T-helper 9 cell (primary cell): ENCODE data around the gene MBNL1.
"Not testable (repeated sequence)": the region's sequence is repeated elsewhere in the genome, so short reads cannot be mapped to it uniquely, and the experiment has no call there.

Experiments used
- DNase-seq: peaks from one replicate; pipeline ENCODE4 v3.0.0-alpha.2; 2020

The MBNL1 gene

GRCh38 chr3:152416808-152417580 is 148.3 kb downstream of the MBNL1 start:
- DNase-seq = no peak

GRCh38 chr3:152419748-152420147 is 151.0 kb downstream of the MBNL1 start:
- DNase-seq = no peak

DNA sequence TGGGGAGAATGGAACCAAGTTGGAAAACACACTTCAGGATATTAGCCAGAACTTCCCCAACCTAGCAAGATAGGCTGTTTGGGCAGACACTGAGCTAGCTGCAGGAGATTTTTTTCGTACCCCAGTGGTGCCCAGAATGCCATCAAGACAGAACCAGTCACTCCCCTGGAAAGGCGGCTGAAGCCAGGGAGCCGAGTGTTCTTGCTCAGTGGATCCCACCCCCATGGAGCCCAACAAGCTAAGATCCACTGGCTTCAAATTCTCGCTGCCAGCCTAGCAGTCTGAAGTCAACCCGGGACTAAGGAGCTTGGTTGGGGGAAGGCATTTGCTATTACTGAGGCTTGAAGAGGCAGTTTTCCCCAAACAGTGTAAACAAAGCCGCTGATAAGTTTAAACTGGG is 152.4 kb downstream of the MBNL1 start:
- DNase-seq = no peak

- DNase-seq = no peak
Observed at GRCh38 chr3:152426393-152426792, 157.7 kb downstream of the MBNL1 start.

DNA sequence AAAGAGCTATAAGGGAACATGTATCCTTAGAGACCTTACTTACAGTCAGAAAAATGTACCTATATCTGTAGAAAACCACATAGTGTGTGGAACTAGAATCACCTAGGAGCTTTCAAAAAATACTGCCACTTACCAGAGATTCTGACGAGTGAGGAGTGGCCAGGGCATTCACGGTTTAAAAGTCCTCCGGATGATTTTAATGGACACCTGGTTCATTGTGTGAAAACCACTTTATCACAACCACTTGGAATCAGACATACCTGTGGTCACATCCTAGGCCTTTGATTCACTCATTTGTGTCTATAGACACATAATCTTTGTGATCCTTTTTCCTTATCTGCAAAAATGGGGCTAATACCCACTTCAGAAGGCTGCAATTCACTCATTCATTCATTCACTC is 159.8 kb downstream of the MBNL1 start:
- DNase-seq = no peak

DNA sequence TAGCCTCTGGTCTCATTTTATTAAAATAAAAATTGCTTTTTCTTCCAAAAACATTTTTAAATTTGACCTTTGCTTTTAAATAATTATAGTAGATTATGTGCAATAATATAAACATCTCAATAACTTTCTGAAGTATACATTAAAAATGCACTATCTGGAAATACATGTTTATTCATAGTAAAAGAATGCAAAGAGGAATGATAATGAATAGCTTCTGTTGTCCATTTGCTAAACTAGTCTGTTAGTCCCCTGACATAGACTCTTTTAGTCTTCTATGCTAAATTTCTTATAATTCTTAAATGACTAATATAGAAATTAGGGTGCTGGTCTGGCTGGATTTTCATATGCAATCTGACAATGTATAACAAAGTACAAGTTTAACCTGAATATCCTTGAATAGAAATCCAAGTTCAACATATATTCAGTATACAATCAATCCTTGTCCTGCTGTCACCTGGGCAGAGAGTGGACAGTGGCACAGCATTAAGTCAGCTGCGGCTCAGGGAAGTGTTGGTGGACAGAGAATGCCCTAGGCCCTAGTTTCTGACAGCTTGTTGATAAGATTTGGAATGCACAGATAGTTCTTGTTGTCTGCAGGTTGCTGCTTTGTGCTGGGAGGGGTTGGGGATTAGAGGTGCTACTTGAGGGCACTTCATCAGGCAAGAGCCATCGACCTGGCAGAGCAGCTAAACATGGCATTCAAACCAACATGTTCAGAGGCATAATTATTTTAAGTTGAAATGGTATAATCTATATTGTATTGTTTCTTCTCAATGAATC is 161.7 kb downstream of the MBNL1 start:
- no peak for DNase-seq

GRCh38 chr3:152434142-152434541 is 165.4 kb downstream of the MBNL1 start:
- DNase-seq = no peak

DNA sequence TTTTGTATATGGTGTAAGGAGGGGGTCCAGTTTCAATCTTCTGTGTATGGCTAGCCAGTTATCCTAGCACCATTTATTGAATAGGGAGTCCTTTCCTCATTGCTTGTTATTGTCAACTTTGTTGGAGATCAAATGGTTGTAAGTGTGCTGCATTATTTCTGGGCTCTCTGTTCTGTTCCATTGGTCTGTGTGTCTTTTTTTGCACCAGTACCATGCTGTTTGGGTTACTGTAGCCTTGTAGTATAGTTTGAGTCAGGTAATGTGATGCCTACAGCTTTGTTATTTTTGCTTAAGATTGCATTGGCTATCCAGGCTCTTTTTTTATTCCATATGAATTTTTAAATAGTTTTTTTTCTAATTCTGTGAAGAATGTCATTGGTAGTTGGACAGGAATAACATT is 166.5 kb downstream of the MBNL1 start:
- not testable (repeated sequence) for DNase-seq

- no peak for DNase-seq
Observed at GRCh38 chr3:152436707-152437590, 168.2 kb downstream of the MBNL1 start.

DNA sequence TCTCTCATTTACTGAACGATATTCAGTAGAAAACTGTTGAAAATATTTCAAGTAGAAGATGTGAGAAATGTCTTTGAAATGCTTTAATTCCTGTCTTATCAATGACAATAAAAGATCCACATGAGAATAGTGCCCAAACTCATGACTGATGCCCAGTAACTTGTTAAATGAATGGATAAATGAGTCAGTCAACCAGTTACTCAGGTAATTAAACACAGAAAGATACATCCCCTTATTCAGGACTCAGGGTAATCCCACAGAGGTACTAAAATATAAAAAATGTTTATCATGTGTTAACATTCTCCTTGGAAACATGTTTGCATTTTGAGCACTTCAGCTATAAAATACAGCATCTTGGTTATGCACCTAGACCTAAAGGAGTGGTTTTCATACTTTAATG is 169.5 kb downstream of the MBNL1 start:
- DNase-seq = no peak

- no peak for DNase-seq
Observed at GRCh38 chr3:152438706-152439105, 170.0 kb downstream of the MBNL1 start.

DNA sequence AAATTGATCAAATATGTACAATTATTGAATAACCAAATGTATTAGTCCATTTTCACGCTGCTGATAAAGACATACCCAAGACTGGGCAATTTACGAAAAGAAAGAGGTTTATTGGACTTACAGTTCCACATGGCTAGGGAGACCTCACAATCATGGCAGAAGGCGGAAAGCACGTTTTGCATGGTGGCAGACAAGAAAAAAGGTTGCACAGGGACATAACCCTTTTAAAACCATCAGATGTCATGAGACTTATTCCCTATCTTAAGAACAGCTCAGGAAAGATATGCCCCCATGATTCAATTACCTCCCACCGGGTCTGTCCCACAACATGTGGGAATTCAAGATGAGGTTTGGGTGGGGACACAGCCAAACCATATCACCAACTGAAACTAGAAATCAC is 171.5 kb downstream of the MBNL1 start:
- DNase-seq = not testable (repeated sequence)

DNA sequence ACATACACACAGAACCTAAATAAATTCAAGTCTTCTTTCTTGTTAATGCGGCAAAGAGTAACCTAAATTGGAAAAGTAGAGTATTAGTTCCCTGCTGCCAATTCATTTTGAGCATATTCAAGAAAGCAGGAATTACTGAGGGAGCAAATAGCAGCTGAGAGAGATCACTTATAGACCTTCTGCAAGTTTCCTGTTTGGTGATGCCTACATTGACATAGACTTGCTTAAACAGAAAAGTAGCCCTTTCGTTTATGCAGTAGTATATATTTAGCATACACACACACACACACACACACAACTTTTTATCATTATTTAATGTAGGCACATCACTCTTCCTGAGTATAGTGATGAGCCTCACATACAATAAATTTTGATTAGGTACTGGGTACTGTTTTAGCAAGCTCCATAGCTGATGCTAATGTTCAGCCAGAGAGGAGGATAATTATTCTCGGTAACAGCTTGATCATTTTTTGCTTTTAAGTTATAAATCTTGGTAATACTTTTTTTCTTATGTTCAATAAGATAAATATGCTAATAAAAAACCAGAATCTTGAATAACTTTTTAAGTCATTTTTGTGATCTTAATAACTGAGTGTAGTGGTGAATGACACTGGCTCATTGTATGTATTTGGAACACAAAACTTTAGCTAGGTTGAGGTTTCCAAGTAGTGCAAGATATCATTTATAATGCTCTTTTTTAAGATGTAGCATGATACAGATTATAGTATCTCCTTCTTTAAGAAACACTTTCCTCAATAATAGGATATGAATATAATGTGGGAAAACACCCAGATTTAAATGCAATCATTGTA is 174.7 kb downstream of the MBNL1 start:
- DNase-seq = no peak

- DNase-seq = no peak
Observed at GRCh38 chr3:152444029-152444641, 175.4 kb downstream of the MBNL1 start.

- no peak for DNase-seq
Observed at GRCh38 chr3:152445212-152445611, 176.5 kb downstream of the MBNL1 start.

DNA sequence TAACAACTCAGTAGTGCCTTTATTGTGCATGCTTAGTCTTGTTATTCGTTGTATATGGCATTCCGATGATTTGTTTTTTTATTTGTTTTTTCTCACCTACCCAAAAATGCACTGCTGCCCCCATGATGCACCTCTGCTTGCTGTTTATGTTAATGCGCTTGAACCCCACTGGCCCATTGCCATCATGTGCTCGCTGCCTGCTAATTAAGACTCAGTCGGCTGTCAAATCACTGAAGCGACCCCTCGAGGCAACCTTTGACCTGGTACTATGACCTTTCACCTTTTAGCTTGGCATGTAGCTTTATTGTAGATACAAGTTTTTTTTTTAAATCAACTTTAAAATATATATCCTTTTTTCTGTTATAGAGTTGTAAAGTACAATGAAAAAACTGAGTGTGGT is 177.8 kb downstream of the MBNL1 start:
- no peak for DNase-seq

- DNase-seq = no peak
Observed at GRCh38 chr3:152447511-152447910, 178.8 kb downstream of the MBNL1 start.

- DNase-seq = no peak
Observed at GRCh38 chr3:152448091-152448490, 179.4 kb downstream of the MBNL1 start.

GRCh38 chr3:152452318-152452717 is 183.6 kb downstream of the MBNL1 start:
- no peak for DNase-seq

DNA sequence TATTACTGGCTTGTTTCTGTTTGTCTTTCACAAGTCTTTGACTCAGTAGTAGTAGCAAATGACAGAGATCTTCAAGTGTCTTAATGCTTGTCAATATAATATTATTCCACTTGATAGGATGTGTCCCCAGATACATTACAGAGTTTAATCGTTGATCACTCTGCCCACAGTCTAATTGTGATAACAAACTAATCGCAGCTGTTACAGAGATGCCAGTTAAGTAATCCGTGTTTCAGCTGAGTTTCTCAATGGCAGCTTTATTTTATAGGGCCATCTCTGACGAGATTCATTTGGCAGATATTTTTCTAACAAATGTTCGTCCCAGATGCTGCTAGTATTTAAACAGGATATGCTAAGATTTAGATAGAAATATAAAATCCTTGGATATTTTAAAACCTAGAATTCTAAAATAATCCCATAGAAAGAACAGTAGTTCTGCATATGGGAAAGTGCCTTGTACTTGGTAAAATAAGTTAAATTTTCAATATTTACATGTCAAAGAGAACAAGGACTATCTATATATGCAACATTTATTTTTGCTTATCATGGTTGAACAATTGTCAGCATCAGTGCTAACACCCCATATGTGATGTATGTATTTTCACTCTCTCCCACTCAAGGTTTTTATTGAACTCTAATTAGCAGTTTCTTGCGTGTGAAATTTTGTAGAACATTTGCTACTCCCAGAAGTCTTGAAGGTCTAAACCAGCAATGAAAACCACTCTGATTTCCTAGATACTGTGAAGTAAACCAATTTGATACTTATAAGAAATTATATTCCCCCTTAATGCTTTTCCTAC is 185.5 kb downstream of the MBNL1 start:
- no peak for DNase-seq

- DNase-seq = no peak
Observed at GRCh38 chr3:152455989-152456388, 187.3 kb downstream of the MBNL1 start.
